GM12872 (cell line): Measurements from ENCODE around the gene PTPRR.

ENCODE experiments used
- TF ChIP-seq, protein P1 (sequence below): IDR thresholded peaks from 3 replicates; pipeline ENCODE4 v1.5.1; 2011; ENCODE audit warnings: low read depth, mild to moderate bottlenecking, low read length, moderate library complexity; ENCODE audit not compliant: insufficient read depth

The PTPRR gene

DNA sequence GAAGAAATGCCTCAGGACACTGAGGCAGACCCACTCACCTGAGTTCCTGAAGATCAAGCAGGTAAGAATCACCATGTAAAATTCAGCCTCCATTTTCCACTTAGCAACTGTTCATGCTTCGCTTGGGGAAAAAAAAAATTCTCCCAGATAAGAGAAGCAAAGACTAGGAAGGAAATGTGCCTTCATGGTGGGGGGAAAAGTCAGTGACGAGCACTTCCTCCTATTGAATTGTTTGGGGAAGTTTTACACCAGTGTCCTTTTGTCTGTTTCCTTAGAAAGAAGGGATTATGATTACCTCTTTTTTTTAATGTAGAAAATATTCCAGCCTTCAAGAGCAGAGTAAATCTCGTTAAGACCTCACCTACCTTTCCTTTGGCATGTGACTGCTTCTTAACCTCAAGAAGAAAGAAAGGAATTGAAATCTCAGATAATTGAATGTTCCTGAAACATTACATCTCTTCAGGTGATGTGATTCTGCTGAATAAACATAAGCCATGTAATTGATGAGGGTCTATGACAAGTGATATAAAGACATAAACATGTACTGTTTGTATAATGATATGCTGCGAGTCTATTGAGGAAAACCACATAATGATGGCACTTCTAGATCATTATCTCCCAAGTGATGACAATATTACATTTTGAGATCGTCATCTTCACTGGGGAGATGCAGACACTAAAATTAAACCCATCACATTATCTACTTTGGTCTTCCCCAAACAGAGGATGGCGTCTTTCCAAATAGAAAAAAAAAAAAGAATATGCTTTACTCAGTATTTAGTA is 283.0 kb downstream of the PTPRR start, which contains the start of gene PTPRB:
TSS of gene PTPRB (minus strand) at position 127 of the 783 bp plus-strand sequence. CDS start at position 93, 34 bp downstream.
- TF ChIP-seq, protein P1, sequence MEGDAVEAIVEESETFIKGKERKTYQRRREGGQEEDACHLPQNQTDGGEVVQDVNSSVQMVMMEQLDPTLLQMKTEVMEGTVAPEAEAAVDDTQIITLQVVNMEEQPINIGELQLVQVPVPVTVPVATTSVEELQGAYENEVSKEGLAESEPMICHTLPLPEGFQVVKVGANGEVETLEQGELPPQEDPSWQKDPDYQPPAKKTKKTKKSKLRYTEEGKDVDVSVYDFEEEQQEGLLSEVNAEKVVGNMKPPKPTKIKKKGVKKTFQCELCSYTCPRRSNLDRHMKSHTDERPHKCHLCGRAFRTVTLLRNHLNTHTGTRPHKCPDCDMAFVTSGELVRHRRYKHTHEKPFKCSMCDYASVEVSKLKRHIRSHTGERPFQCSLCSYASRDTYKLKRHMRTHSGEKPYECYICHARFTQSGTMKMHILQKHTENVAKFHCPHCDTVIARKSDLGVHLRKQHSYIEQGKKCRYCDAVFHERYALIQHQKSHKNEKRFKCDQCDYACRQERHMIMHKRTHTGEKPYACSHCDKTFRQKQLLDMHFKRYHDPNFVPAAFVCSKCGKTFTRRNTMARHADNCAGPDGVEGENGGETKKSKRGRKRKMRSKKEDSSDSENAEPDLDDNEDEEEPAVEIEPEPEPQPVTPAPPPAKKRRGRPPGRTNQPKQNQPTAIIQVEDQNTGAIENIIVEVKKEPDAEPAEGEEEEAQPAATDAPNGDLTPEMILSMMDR: no peak

DNA sequence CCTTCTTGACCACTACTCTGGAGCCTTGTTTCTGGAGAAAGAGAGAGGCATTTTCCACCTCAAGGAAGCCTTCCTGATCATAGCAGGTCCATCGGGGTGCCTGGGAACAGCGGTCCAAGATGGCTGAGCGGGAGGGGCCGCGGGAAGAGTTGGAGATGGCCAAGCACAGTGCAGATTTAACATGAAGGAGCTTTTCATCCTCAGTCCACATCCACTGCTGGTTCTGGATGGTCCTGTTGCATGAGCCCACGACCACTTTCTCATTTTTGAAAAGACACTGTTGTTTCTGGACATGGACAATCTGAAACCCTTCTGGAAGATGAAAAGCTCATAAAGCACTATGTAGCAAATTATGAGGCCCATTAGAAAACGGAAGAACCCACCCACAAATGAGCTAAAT is 284.8 kb downstream of the PTPRR start:
- TF ChIP-seq, protein P1: no peak

DNA sequence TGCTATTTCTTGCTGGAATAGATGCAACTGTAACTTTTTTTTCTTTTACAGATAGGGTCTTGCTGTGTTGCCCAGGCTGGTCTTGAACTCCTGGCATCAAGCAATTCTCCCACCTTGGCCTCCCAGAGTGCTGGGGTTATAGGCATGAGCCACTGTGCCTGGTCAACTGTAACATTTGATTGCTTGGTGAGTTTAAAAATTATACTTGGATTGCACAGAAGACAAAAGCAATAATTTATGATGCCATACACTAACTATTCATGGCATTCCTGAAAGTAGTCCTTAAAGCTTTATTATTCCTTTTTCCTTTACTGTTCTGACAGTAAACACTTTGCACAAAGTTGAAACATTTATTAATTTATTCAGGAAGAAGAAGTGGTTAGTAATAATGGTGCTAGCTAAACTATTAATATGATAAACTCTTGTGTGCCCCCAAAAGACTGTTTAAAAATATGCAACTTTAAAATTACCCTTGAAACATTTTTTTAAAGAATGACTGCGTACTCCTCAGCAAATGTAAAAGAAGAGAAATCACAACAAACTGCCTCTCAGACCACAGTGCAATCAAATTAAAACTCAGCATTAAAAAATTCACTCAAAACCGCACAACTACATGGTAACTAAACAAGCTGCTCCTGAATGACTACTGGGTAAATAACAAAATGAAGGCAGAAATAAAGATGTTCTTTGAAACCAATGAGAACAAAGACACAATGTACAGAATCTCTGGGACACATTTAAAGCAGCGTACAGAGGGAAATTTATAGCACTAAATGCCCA is 291.6 kb downstream of the PTPRR start:
- TF ChIP-seq, protein P1: no peak

DNA sequence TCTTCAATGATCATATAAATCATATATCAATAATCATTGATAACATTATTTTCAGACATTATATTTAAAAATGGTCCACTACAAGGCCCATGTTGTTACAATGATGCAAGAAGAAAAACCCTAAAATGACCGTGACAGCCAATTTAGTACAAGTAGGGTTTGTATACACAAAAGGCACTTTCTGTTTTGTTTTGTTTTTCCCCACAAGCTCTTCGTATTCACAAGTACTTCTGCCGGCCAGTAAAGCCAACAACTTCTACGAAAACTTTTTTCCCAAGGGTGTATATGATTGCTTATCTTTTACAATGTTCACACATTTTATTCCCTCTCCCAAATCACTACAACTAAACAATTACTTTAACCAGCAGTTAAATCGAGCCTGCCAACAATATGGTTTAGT is 292.9 kb downstream of the PTPRR start:
- TF ChIP-seq, protein P1: no peak

DNA sequence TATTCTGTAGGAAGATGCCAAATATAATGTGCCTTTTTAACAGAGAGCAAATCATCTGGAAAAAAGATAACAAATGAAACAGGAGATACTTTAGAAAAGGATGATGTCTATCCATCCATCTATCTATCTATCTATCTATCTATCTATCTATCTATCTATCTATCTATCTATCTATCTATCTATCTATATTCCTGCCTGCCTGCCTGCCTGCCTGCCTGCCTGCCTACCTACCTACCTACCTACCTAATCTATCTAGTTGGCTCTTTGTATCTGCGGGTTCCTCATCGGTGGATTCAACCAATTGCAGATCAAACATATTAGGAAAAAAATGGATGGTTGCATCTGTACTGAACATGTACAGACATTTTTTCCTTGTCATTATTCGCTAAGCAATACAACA is 294.4 kb downstream of the PTPRR start:
- TF ChIP-seq, protein P1: no peak

DNA sequence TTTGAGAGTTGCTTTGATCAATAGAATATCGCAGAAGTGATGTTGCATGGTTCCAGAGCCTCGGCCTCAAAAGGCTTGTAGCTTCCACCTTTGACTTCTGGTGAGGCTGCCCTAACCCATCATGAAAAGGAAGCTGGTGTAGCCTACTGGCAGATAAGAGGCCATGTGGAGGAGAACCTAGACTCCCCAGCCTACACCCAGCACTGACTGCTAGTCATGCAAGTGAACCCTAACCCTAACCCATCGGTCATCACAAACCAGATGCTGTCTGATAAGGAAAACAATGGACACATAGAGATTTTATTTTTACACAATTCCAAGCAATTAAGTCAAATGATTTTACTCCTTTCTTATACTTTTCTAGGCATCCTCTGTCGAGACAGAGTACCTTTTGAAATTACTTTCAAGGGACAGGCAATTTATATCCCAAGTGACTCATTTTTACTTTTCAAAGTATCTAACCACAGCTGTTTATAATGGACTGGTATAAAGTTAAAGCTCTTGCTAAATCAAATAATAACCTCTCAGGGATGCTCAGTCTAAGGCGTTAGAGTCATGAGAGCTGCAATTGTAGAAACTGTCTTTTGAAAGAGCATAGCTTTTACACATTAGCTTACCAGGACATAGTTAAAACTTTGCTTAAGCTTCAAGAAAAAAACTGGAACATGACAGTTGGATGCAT is 300.9 kb downstream of the PTPRR start:
- TF ChIP-seq, protein P1: no peak

DNA sequence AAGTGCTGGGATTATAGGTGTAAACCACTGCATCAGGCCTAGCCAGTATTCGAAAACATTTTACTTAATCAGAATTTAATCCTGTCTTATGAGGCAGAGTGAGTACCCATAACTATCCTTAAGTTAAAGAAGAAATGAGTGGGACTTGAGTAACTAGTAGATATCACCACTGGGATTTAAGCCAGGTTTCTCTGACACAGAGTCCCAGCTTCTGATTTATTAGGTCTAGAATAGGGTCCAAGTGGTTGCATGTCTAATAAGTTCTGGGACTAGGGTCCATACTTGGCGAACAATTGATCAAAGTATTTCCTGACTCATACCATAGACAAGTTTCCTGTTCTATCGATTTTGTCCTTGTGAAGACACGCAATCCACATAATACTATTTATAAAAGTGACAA is 302.2 kb downstream of the PTPRR start:
- TF ChIP-seq, protein P1: no peak
